Stimulated activated CD8-positive, alpha-beta memory T cell treated with anti-CD3 and anti-CD28 coated beads, Interleukin-7, amount 100 ng/mL, for 4 hours (primary cell): Measurements from ENCODE around the gene FTCD.

Experiments
- DNase-seq, 2 donors: peaks; one replicate each; pipeline ENCODE4 v3.0.0-alpha.2; 2020; ENCODE audit warnings: low read depth in 2 of 2

FTCD gene

DNA sequence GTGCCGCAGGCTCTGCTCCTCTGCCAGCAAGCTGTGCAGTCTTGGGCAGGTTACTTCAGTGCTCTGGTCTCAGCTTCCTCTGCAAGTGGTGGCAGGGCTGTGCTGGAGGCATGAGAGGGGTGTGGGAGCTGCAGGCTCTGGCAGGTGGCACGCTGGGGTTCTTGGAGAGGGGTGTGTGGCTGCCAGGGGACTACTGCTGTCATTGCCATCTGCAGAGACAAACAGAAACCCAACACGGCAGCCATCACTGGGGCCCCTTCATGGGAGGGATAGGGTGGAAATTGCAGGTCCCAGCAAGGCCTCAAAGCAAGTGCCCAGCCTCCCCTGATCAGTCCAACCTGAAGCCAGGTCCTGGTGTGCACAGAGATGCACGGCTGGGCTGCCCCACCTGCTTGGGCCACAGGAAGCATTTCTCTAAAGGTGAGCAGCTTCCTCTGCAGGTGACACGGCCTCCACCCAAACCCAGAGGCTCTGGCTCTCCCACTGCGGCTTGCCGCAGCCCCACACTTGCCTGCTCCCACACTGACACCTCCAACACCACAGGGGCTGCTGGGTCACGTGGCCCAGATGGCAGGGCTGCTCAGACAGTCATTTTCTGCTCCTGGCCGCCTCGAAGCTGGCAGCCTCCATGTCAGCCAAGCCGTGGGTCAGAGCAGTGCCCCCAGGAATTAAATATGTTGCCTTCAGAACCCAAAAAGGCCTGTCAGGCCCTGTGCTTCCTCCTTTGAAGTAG lies 61.5 kb downstream of the FTCD start:
- no peak for DNase-seq

GRCh38 chr21:46092811-46093667 lies 62.3 kb downstream of the FTCD start:
- DNase-seq: no peak

DNA sequence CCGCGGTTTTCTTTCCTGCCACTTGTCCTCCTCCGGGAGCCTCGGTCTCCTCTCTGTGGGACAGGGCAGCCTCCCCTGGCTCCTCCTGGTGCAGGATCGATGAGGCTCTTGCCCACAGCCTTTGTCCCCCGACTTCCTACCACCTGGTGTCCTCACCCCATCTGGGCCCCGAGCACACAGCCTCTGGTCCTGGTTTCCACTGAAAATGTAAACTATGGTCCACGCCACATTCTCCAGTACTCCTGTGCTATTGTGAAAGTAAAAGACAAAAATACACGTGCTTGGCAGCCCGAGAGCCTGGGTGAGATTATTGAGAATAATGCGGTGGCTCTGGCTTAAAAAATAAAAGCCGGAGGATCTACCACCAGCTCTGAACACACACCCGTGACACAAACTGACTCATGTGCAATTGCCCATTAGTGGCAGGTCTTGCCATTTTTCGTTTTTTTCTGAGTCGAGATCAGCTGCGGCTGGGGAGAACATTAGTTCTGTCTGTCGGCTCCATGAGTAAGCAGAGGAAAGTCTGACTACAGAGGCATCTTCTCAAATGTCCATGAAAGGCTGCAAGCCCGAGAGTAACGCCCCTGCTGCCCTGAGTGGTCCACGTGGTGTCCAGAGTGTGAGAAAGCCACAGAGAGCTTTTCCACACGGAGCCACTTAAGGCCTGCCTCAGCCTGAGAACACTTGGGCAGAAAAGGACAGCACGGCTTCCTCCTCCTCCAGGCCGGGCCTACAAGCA lies 63.2 kb downstream of the FTCD start:
- no peak for DNase-seq

DNA sequence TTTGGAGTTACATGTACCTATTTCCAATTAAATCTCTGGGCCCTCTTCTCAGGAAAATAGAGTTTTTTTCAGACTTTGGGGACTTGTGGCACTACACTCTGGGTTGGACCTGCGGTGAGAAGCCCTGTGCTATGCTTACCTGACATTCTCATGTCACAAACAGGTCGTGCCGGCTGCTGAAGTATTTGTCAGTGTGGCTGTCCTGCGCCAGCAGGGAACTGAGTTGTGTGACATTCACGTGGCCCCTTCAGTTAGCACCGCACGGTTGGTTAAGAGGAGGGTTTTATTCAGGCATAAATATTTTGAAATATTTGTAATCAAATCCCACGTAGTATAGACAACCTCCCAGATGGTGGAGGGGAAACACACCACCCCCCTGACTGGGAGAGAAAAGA lies 63.8 kb downstream of the FTCD start:
- no peak for DNase-seq

DNA sequence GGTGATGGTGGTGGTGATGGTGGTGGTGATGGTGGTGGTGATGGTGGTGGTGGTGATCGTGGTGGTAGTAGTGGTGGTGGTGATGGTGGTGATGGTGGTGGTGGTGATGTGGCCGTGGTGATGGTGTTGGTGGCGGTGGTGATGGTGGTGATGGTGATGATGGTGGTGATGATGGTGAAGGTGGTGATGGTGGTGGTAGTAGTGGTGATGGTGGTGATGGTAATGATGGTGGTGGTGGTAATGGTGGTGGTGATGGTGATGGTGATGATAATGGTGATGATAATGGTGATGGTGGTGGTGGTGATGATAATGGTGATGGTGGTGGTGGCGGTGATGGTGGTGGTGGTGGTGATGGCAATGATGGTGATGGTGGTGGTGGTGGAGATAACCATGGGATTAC lies 64.3 kb downstream of the FTCD start:
- no peak for DNase-seq

GRCh38 chr21:46089285-46089684 lies 66.1 kb downstream of the FTCD start:
- DNase-seq: no peak

DNA sequence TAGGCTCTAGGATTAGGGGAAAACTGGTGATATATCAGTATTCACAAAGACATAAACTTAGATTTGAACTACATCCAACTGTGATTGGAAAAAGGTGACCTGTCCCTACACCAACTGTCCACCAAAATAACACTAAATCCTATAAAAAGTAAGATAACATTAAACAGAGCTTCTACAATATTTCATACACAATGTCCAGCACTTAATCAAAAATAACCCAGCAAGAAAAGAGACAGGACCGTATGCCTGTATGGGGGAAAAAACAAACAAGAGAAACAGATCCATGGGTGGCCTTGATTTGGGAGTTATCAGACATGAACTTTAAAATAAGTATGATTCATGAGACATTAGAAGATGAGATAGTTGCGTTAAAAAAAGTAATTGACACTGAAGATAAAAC lies 67.2 kb downstream of the FTCD start:
- DNase-seq: no peak

- no peak for DNase-seq
Observed at GRCh38 chr21:46087641-46088040, 67.7 kb downstream of the FTCD start.
